ENCODE results near the gene UMAD1. TPM values are rescaled to one million over a fixed set of nuclear protein-coding genes. Genes with fewer than 3 reads are reported as not detected.
A peak's percentile ranks its signal among the peaks of the same experiment; 100 is the strongest.

The UMAD1 gene
- total RNA-seq = 5.3 TPM

DNA sequence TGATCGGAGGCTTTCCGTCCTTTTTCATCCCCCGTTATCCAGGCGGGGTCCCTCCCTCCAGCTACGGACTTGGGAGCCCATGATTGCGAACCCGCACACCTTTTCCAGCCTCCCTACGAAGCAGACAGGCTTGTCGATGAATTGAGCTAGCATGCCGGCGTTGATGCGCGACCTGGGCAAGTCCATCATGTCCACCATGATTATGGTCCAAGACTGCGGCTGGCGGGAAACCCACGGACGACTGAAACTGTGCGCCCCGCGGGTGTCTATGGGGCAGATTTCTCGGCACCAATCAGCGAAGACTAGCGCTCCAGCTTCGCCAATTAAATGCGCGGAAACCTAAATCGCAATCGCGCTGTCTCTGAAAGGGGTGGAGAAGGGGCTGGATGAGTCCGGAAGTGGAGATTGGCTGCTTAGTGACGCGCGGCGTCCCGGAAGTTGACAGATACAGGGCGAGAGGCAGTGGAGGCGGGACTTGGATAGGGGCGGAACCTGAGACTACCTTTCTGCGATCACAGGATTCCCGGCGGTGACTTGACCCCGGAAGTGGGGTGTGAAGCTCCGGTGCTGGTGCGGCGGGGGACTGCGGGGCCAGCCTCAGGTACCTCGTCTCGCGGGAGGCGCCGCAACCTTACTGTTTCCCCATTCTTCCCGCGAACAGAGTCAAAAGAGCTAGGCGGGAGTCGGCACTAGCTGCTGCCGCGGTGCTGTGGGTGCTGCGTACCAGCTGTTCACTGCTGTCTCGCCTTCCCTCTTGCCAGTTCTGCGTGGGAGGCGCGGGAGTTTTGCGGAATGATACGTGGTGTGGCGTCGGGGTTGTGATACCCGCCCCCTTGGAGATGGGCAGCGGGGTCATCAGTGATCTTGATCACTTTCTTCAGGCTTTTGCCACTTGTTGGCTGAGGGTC lies at the start of gene UMAD1:
TSS of gene UMAD1 (plus strand) at position 532 of the 908 bp plus-strand sequence. CDS start 32,620 bp downstream, outside the sequence.
- peak; percentile 100 for ATAC-seq

- ATAC-seq = no peak
These were observed 45.1 kb upstream of the UMAD1 start for GRCh38 chr7:7595451-7595850.

DNA sequence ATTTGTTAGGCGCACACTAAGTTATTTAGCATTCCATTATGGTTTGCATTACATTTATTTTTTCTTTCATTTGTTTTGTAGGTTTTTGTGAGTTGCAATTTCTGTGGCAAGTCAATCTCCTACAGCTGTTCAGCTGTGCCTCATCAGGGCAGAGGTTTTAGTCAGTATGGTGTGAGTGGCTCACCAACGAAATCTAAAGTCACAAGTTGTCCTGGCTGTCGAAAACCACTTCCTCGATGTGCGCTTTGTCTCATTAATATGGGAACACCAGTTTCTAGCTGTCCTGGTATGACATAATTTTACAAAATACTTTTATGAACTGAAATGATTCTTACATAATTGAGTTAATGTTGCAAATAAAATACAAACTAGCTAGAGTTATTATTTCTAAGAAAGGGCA lies 44.4 kb upstream of the UMAD1 start:
- no peak for ATAC-seq

DNA sequence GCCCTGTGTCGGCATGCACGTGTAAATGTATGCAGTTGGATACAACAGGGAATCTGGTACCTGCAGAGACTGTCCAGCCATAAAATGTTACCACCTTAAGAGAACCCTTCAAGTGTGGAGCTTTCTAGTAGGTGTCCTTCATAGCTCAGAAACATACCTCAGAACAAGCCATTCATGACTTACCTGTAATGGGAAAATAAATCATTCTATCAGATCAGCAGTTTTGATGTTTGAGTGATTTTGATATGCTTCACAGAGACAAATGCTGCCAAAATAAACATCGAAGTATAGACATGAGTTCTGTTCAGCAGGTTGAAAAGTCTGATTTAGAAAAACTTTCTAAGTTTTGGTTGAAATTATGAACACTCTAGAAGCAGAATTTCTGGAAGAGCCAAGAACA lies 33.5 kb upstream of the UMAD1 start:
- ATAC-seq = no peak

DNA sequence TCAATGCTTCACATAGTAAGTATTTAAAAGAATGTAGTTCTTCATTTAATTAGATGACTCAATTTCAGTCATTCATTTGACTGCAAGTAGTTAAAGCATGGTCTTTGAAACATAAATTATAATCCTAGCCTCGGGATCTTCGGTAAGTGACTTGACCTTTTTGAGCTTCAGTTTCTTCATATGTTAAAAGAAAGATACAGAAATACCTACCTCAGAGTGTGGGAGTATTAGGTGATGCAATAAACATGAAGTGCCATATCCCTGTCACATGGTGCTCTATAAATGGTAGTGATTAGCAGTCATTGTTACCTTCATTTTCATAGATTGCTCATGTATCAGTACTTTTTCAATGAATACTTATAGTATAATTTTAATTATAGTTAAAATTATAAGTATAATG lies 31.2 kb upstream of the UMAD1 start:
- no peak for ATAC-seq

GRCh38 chr7:7612519-7612918 lies 28.0 kb upstream of the UMAD1 start:
- no peak for ATAC-seq

- ATAC-seq = no peak
These were observed 27.3 kb upstream of the UMAD1 start for GRCh38 chr7:7613210-7613609.

DNA sequence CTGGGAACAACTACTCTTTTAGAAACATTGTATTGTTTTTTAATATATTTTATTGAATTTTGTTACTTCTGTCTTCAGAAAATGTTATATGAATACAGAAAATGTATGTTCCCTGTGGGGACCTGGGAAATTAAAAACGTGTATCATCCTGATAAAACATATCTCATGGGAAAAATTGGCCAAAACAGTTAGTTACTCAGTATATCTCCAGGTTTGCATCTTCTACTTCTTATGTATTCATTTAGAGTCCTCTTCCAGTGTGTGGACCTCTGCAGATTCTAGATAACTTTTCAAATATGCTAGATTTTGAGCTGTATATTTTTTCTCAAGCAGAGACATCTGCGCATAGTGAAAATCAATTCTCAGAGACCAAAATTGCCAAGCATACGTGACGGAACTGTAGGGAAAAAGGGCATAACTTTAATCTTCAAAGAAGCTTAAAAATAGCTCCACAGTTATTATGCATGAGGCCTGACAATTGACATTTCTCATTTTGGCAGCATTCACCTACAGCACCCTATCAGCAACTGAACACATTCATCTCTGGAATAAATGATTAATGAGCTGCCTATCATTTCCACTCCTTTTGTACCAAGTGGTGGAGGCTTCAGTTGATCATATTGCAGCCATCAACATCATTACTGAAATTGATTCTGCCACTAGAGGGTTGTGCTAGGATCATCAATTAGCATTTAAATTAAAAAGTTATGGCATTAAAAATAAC lies 26.4 kb upstream of the UMAD1 start:
- no peak for ATAC-seq

GRCh38 chr7:7617550-7617949 lies 23.0 kb upstream of the UMAD1 start:
- ATAC-seq = no peak

DNA sequence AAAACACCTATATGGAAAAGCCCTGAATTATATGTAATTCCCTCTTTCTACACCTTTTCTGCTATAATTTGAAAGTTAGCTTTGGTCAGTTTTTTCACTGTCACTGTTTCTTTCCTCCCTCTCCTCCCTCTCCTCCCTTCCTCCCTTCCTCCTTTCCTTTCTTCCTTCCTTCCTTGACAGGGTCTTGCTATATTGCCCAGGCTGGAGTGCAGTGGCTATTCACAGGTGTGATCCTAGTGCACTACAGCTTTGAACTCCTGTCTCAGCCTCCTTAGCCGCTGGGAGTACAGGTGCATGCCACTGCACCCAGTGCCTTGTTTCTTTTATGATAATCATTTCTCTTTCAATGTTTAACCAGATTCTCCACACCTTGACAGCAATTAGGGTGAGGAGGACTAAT lies 22.1 kb upstream of the UMAD1 start:
- ATAC-seq = no peak

GRCh38 chr7:7620236-7620635 lies 20.3 kb upstream of the UMAD1 start:
- ATAC-seq = no peak

DNA sequence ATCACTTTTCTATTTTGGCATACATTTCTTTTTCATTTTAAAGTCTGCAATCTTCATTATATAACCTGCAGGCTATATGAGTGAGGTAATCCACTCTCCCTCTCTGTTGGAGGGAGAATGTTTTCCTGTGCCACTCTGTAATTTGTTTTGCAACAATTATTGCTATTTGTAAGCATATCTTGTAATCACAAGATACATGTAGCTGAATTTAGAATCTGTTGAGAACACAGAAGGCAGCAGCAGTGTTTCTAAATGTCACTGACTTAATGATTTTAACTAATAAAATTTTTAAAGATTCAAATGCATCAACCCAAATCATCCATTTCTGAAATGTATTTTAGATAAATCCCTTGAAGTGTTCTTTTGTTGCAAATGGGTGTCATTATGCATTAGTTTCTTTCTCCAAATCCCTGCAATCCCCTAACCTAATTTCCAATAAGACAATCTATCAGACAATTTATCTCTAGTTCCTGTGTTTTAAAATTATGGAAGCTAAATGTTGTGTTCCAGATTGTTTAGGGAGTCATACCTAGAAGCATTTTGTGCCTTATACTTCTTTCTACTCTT lies 19.8 kb upstream of the UMAD1 start:
- ATAC-seq = no peak

- ATAC-seq = no peak
These were observed 12.1 kb upstream of the UMAD1 start for GRCh38 chr7:7628476-7628875.

DNA sequence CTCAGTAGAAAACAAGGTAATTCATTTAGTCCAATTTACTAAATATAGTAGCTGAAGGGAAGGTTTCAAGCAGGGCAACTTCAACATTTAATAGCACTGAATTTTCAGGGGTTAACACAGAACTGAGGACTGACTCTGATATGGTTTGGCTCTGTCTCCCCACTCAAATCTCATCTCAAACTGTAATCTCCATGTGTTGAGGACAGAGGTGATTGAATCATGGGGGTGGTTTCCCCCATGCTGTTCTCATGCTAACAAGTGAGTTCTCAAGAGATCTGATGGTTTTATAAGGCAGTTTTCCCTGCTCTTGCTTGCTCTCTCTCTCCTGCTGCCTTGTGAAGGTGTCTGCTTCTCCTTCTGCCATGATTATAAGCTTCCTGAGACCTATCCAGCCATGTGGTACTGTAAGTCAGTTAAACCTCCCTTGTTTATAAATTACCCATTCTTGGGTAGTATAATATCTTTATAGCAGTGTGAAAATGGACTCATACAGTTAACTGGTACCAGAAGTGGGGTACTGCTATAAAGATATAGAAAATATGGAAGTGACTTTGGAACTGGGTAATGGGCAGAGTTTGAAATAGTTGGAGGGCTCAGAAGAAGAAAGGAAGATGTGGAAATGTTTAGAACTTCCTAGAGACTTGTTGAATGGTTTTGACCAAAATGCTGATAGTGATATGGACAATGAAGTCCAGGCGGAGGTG lies 9.8 kb upstream of the UMAD1 start:
- ATAC-seq = no peak

- no peak for ATAC-seq
These were observed 1.1 kb upstream of the UMAD1 start for GRCh38 chr7:7639421-7639820.

DNA sequence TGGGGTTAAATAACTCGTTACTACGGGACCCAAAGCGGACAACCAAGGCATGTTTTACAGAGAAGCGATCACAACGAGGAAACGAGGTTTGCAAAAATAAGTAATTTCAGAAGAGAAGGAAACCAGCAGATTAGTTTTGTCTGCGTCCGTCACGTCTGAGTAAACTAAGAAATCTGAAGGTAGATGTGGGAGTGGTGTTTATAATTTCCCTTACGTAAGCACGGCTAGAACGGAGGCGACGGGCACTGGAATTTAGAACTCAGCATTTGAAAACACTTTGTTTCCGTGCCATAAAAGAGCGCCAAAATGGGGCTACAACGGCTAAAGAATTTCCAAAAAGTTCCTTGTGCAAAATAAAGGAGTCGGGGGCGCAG lies 718 bp upstream of the UMAD1 start:
- no peak for ATAC-seq

DNA sequence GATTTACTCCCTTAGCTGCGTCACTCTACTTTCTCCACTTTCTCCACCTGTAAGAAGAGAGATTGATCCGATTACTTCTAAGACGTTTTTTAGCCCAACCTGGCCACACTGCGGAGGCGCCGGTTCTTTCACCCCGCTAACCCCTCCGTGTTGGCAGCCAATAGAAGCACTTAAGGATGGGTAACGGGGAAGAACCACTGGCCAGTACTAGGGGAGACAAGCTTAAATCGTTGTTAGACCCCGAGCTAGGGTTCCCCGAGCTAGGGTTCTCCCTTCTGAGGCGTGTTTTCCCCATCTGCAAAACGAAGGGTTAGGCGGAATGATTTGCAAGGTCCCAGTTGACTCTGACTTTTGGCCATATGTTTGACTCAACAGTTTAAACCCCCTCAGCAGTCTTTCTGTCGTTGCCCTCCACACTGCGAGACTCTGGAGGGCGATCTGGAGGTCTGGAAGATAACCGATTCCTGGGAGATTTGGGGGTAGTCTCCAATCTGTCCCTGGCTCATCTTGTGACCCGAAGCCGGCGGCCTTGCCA lies 644 bp downstream of the UMAD1 start:
- ATAC-seq = no peak

GRCh38 chr7:7642081-7642480 lies 1.5 kb downstream of the UMAD1 start:
- ATAC-seq = no peak

DNA sequence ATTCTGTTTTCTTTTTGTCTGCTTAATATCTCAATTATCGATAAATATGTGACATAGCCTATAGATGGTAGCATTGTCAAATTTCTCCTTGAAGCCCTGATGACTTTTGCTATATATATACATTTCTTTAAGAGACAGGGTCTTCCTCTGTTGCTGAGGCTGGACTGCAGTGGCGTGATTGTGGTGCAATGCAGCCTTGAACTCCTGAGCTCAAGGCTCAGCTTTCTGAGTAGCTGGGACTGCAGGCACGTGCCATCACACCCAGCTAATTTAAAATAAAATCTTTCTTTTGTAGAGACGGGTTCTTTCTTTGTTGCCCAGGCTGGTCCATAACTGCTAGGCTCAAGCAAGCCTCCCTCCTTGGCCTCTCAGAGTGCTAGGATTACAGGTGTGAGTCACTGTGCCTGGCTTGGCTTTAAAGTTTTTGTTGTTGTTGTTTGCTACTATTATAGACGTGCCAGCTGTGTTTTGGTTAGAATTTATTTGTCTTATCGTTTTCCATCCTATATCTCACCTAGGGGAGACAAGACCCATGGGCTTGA lies 7.0 kb downstream of the UMAD1 start:
- peak; percentile 10 for ATAC-seq

- ATAC-seq = no peak
These were observed 10.2 kb downstream of the UMAD1 start for GRCh38 chr7:7650682-7651206.

DNA sequence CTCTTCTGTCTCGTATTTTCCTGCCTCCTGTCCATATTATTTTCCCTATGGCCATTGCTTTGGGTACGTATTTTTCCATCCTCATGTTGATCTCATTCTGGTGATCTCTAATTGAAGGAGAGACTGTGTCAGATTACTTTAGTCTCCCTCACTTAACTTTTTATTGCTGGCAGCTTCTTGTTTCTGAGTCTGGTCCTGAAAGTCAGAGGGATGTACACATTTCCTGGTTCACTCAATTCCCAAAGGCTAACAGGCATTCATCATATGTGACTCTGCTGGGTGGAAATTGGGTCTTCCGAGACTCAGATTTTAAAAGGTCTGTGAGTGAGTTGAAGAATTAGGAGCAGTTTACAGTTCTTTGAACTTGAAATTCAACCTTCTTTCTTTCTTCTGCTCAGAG lies 10.9 kb downstream of the UMAD1 start:
- no peak for ATAC-seq

Data from esophagus mucosa (tissue), 1 donor.